Testis (tissue), 3 donors: ENCODE data around the gene HSPA1L. TPM values are rescaled to one million over a fixed set of nuclear protein-coding genes. Genes with fewer than 3 reads are reported as not detected.

ENCODE experiments used
- DNase-seq: peaks from one replicate; pipeline ENCODE4 v3.0.0-alpha.2; 2019
- H3K27ac ChIP-seq, 2 donors: fragments of 200-600 bp; sonication (generic); one replicate each; pipeline ENCODE4 v1.5.1; 2019
- H3K27me3 ChIP-seq: fragments of 200-600 bp; sonication (generic); one replicate; pipeline ENCODE4 v1.5.1; 2019
- H3K36me3 ChIP-seq: fragments of 200-600 bp; sonication (generic); one replicate; pipeline ENCODE4 v1.5.1; 2017; ENCODE audit warnings: low read depth; ENCODE audit errors: missing control alignments
- H3K4me1 ChIP-seq: fragments of 200-600 bp; sonication (generic); one replicate; pipeline ENCODE4 v1.5.1; 2019
- H3K4me3 ChIP-seq, 2 donors: fragments of 200-600 bp; sonication (generic); one replicate each; pipeline ENCODE4 v1.5.1; 2017 to 2019
- H3K9me3 ChIP-seq: fragments of 200-600 bp; sonication (generic); one replicate; pipeline ENCODE4 v1.5.1; 2017
- POLR2A ChIP-seq: fragments of 450-650 bp; IDR thresholded peaks from one replicate; pipeline ENCODE4 v1.6.1; 2017; ENCODE audit warnings: antibody characterized with exemption, mild to moderate bottlenecking, moderate library complexity
- WGBS, 2 donors: methylation state at CpG; one replicate each; pipeline ENCODE4 v1.1.5; 2018; 5-methylcytosine and 5-hydroxymethylcytosine counted together
- intact Hi-C: fragments of 100-400 bp; cut with DNase I; formaldehyde crosslinking; loops from one replicate; pipeline ENCODE4 v1.15.1; 2023; ENCODE audit warnings: low total_unique reads
- polyA plus RNA-seq: library from polyadenylated mRNA; stranded (reverse); fragments of 350-450 nt; fragmentation: Illumina TruSeq; extraction: RNeasy Lipid Tissue Mini Kit (QIAGEN cat#74804); gene quantifications from one replicate; pipeline ENCODE4 v1.2.3, GENCODE V29; 2014; ENCODE audit warnings: low read depth, low replicate concordance; ENCODE audit not compliant: insufficient read depth
- small RNA-seq, 2 donors: library from RNA; depleted of rRNA; stranded (forward); fragments of <200 nt; gene quantifications; one replicate each; pipeline ENCODE3, GENCODE V24; 2016
- total RNA-seq, 2 donors: library from RNA; depleted of rRNA; stranded (reverse); fragments of >200 nt; gene quantifications; one replicate each; pipeline ENCODE4 v1.2.3, GENCODE V29; 2016
- TF ChIP-seq, protein P1 (sequence below), 3 experiments: fragments of 450-650 bp in 2 of 3; fragments of 200-600 bp in 1 of 3; sonication (generic) in 1 of 3; IDR thresholded peaks; one replicate each; pipeline ENCODE4 v1.5.1; 2016 to 2019; ENCODE audit warnings: antibody characterized with exemption in 3 of 3, mild to moderate bottlenecking in 2 of 3, moderate library complexity in 1 of 3

Gene HSPA1L
- total and polyA plus RNA-seq, 3 donors from 2014 or later = 30.3 to 103 (median 87.9) TPM

DNA sequence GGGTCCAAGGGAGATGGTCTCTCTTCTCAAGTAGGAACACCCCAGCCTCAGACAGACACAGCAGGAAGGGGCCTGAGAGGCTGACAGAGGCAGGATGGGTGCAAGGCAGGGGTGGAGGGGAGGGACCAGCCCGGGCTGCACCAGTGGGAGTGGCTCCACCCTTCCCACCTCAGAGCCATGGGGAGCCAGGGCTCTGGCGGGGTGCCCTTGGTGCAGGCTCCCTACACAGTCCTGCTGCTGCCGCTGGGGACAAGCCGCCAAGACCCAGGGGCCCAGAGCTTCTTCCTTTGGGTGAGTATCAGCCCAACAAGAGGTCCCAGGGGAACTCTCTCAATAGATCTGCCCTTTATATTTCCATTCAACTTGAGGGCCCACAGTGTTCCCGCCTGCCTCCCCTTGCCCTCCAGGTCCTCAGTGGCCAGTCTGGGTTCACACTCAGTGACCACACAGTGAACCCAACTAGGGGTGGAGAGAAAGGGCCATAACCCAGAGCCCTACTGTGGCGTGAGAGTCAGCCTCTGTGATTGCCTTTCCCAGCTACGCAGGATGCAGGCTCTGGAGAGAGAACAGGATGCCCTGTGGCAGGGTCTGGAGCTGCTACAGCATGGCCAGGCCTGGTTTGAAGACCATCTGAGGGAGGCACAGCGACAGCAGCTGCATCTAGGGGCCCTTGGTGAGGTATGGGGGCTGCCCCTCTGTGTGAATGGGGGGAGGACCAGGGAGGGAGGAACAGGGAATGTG, 52.0 kb downstream of the HSPA1L start:
- H3K9me3 ChIP-seq = no peaks in the 10 kb centered on the region
- H3K27ac ChIP-seq = no peak overlapping the region
- TF ChIP-seq, protein P1, sequence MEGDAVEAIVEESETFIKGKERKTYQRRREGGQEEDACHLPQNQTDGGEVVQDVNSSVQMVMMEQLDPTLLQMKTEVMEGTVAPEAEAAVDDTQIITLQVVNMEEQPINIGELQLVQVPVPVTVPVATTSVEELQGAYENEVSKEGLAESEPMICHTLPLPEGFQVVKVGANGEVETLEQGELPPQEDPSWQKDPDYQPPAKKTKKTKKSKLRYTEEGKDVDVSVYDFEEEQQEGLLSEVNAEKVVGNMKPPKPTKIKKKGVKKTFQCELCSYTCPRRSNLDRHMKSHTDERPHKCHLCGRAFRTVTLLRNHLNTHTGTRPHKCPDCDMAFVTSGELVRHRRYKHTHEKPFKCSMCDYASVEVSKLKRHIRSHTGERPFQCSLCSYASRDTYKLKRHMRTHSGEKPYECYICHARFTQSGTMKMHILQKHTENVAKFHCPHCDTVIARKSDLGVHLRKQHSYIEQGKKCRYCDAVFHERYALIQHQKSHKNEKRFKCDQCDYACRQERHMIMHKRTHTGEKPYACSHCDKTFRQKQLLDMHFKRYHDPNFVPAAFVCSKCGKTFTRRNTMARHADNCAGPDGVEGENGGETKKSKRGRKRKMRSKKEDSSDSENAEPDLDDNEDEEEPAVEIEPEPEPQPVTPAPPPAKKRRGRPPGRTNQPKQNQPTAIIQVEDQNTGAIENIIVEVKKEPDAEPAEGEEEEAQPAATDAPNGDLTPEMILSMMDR (IDR thresholded peaks at IDR 0.05) = no peak
- TF ChIP-seq POLR2A = no peak
- no peaks in the 10 kb centered on the region for H3K36me3 ChIP-seq
- no peaks in the 10 kb centered on the region for H3K4me1 ChIP-seq
- 80 to 87% methylated on average over 8 of the region's 8 CpGs for WGBS, 2 donors
- DNase-seq = no peak
- no peaks in the 10 kb centered on the region for H3K27me3 ChIP-seq
- no peak overlapping the region for H3K4me3 ChIP-seq
- intact Hi-C loops = no loop called here

DNA sequence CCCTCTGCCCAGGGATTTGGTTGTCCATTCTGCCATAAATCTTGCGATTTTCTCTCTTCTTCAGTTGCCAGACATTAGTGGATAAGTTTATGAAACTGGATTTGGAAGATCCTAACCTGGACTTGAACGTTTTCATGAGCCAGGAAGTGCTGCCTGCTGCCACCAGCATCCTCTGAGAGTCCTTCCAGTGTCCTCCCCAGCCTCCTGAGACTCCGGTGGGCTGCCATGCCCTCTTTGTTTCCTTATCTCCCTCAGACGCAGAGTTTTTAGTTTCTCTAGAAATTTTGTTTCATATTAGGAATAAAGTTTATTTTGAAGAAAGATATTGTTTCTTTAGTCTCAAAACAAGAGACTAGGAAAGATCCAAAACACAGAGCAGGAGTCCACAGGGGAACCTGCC, 52.7 kb downstream of the HSPA1L start, which contains the start of gene SAPCD1:
Gene SAPCD1, plus strand, starts transcription at position 301 of the 400 bp plus-strand sequence. CDS start 399 bp downstream, outside the sequence.
- no peak within 1 kb of the TSS for H3K27ac ChIP-seq
- intact Hi-C loops = no loop called here
- WGBS, 2 donors = 69 to 70% methylated on average over 4 of the region's 4 CpGs

DNA sequence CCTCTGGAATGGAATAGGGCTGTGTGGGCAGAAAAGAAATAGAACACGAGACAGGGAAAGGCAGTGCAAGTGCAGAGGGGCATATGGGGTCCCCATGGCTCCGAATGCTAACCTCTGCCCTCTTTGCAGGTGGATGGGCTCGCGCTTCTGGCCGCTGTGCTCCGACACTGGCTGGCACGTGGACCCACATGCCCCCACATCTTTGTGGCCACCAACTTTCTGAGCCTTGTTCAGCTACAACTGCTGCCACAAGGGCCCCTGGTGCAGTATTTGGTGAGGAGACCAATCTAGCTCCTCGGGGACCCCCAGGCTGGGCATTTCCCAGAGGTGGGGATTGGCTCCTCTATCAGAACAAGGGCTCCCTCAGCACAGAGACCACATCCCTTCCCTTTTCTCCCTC, 53.7 kb downstream of the HSPA1L start:
- no peak for DNase-seq
- no peaks in the 10 kb centered on the region for H3K9me3 ChIP-seq
- intact Hi-C loops = no loop called here
- H3K4me3 ChIP-seq = no peak overlapping the region
- H3K27me3 ChIP-seq = no peaks in the 10 kb centered on the region
- no peaks in the 10 kb centered on the region for H3K36me3 ChIP-seq
- TF ChIP-seq, protein P1 (IDR thresholded peaks at IDR 0.05) = no peak
- no peak for TF ChIP-seq POLR2A
- H3K4me1 ChIP-seq = no peaks in the 10 kb centered on the region
- WGBS, 2 donors = 90 to 94% methylated on average over 8 of the region's 8 CpGs
- H3K27ac ChIP-seq = no peak overlapping the region

More for the DNA sequence above, 52.7 kb downstream of the HSPA1L start, which contains the start of gene SAPCD1:
- no peaks in the 10 kb centered on the region for H3K27me3 ChIP-seq
- no peak within 1 kb of the TSS for H3K4me3 ChIP-seq
- DNase-seq = no peak
- no peaks in the 10 kb centered on the region for H3K4me1 ChIP-seq
- no peak for TF ChIP-seq POLR2A
- TF ChIP-seq, protein P1 (IDR thresholded peaks at IDR 0.05) = no peak
- H3K36me3 ChIP-seq = no peaks in the 10 kb centered on the region
- no peaks in the 10 kb centered on the region for H3K9me3 ChIP-seq

DNA sequence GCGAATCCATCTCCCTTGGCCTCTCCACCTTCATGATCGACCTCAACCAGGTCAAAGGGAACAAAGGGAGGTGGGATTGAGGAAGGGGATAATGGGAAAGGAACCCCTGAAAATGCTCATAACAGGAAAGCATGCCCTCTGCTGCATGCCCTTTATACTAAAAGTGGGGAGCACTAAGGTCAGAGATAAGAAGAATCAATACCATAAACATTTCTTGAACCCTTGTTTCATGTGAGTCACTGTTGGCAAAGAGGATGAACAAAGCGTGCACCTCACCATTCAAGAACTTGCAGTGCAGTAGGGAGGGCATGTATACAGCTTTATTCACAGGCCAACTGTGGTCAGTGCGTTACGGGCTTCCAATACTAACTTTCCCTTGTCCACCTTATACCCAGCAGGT, 54.3 kb downstream of the HSPA1L start:
- intact Hi-C loops = no loop called here
- TF ChIP-seq, protein P1 (IDR thresholded peaks at IDR 0.05) = no peak
- TF ChIP-seq POLR2A = no peak

More for the DNA sequence above, 54.3 kb downstream of the HSPA1L start:
- Histone ChIP-seq H3K27ac (no peak overlapping the region), H3K36me3 (no peaks in the 10 kb centered on the region), H3K27me3 (no peaks in the 10 kb centered on the region), H3K9me3 (no peaks in the 10 kb centered on the region), H3K4me3 (no peak overlapping the region), H3K4me1 (no peaks in the 10 kb centered on the region)
- WGBS, 2 donors = 90 to 91% methylated on average over 5 of the region's 5 CpGs
- no peak for DNase-seq

Small RNAs within 50 kb of the gene (small RNA-seq; reads per million reads assigned to genes)
- gene MSH5-SAPCD1 = 0 reads per million in 2 donors
- 0 reads per million in 2 donors for gene RF00019
- gene SAPCD1 = 0 reads per million in 2 donors
- gene SNORD48 = 445 to 1,219 reads per million in 2 donors
- 0 reads per million in 2 donors for gene SNORD52

Other genes starting within 250 kb of the HSPA1L start
Only the 30 nearest of the 40 such genes appear.
- 100 to 1,000 TPM; 654 to 710 TPM for gene BAG6, start 162.6 kb downstream of the HSPA1L start, total RNA-seq
- gene BAG6, start 162.6 kb downstream of the HSPA1L start, polyA plus RNA-seq = 861 TPM
- 1 to 10 TPM; 7.5 to 9.8 TPM for gene APOM, start 159.4 kb downstream of the HSPA1L start, total RNA-seq
- gene APOM, start 159.4 kb downstream of the HSPA1L start, polyA plus RNA-seq = 27.9 TPM
- gene C6orf47, start 154.5 kb downstream of the HSPA1L start, total RNA-seq = 10 to 100 TPM; 13.9 to 17.8 TPM
- gene C6orf47, start 154.5 kb downstream of the HSPA1L start, polyA plus RNA-seq = 11.9 TPM
- gene GPANK1, start 150.3 kb downstream of the HSPA1L start, total RNA-seq = 10 to 100 TPM; 34.5 to 46.1 TPM
- gene GPANK1, start 150.3 kb downstream of the HSPA1L start, polyA plus RNA-seq = 81.3 TPM
- 100 to 1,000 TPM; 397 to 421 TPM for gene CSNK2B, start 149.2 kb downstream of the HSPA1L start, total RNA-seq
- gene CSNK2B, start 149.2 kb downstream of the HSPA1L start, polyA plus RNA-seq = 523 TPM
- 10 to 100 TPM; 14.0 to 15.9 TPM for gene LY6G5B, start 145.3 kb downstream of the HSPA1L start, total RNA-seq
- 16.3 TPM for gene LY6G5B, start 145.3 kb downstream of the HSPA1L start, polyA plus RNA-seq
- 10 to 100 TPM in 1 of 2 donors, 1 to 10 TPM in 1; 8.7 to 18.3 TPM for gene LY6G5C, start 134.2 kb downstream of the HSPA1L start, total RNA-seq
- gene LY6G5C, start 134.2 kb downstream of the HSPA1L start, polyA plus RNA-seq = 14.0 TPM
- gene ABHD16A, start 112.0 kb downstream of the HSPA1L start, total RNA-seq = 10 to 100 TPM; 77.0 to 85.9 TPM
- gene ABHD16A, start 112.0 kb downstream of the HSPA1L start, polyA plus RNA-seq = 108 TPM
- gene LY6G6F, start 108.4 kb downstream of the HSPA1L start, total RNA-seq = not detected
- gene LY6G6F, start 108.4 kb downstream of the HSPA1L start, polyA plus RNA-seq = 0.41 TPM
- not detected for gene LY6G6D, start 99.9 kb downstream of the HSPA1L start, total RNA-seq
- not detected for gene LY6G6D, start 99.9 kb downstream of the HSPA1L start, polyA plus RNA-seq
- under 1 TPM in 1 of 2 donors, not detected in 1; 0.39 TPM for gene LY6G6C, start 93.5 kb downstream of the HSPA1L start, total RNA-seq
- 1.4 TPM for gene LY6G6C, start 93.5 kb downstream of the HSPA1L start, polyA plus RNA-seq
- gene MPIG6B, start 91.9 kb downstream of the HSPA1L start, total RNA-seq = under 1 TPM; 0.74 to 0.94 TPM
- 1.3 TPM for gene MPIG6B, start 91.9 kb downstream of the HSPA1L start, polyA plus RNA-seq
- 10 to 100 TPM; 19.6 to 38.0 TPM for gene DDAH2, start 86.0 kb downstream of the HSPA1L start, total RNA-seq
- gene DDAH2, start 86.0 kb downstream of the HSPA1L start, polyA plus RNA-seq = 50.8 TPM
- gene CLIC1, start 78.8 kb downstream of the HSPA1L start, total RNA-seq = 10 to 100 TPM; 35.4 to 93.5 TPM
- 130 TPM for gene CLIC1, start 78.8 kb downstream of the HSPA1L start, polyA plus RNA-seq
- 100 to 1,000 TPM in 1 of 2 donors, 10 to 100 TPM in 1; 77.6 to 135 TPM for gene MSH5, start 75.3 kb downstream of the HSPA1L start, total RNA-seq
- gene MSH5, start 75.3 kb downstream of the HSPA1L start, polyA plus RNA-seq = 36.2 TPM
- gene SAPCD1, start 52.6 kb downstream of the HSPA1L start, total RNA-seq = 10 to 100 TPM; 10.4 to 11.6 TPM
- gene SAPCD1, start 52.6 kb downstream of the HSPA1L start, polyA plus RNA-seq = 5.9 TPM
- 1 to 10 TPM; 3.1 to 6.3 TPM for gene VWA7, start 38.0 kb downstream of the HSPA1L start, total RNA-seq
- 2.7 TPM for gene VWA7, start 38.0 kb downstream of the HSPA1L start, polyA plus RNA-seq
- gene VARS1, start 19.5 kb downstream of the HSPA1L start, total RNA-seq = 100 to 1,000 TPM in 1 of 2 donors, 10 to 100 TPM in 1; 94.8 to 131 TPM
- gene VARS1, start 19.5 kb downstream of the HSPA1L start, polyA plus RNA-seq = 156 TPM
- gene LSM2, start 8.3 kb downstream of the HSPA1L start, total RNA-seq = 10 to 100 TPM; 43.3 to 49.6 TPM
- 55.5 TPM for gene LSM2, start 8.3 kb downstream of the HSPA1L start, polyA plus RNA-seq
- 100 to 1,000 TPM; 113 to 151 TPM for gene HSPA1A, start 260 bp upstream of the HSPA1L start, total RNA-seq
- gene HSPA1A, start 260 bp upstream of the HSPA1L start, polyA plus RNA-seq = 90.4 TPM
- gene HSPA1B, start 12.5 kb upstream of the HSPA1L start, total RNA-seq = 100 to 1,000 TPM; 167 to 204 TPM
- gene HSPA1B, start 12.5 kb upstream of the HSPA1L start, polyA plus RNA-seq = 127 TPM
- 10 to 100 TPM; 31.7 to 65.9 TPM for gene NEU1, start 47.5 kb upstream of the HSPA1L start, total RNA-seq
- gene NEU1, start 47.5 kb upstream of the HSPA1L start, polyA plus RNA-seq = 27.4 TPM
- gene SLC44A4, start 63.7 kb upstream of the HSPA1L start, total RNA-seq = 1 to 10 TPM in 1 of 2 donors, under 1 TPM in 1; 0.87 to 1.2 TPM
- gene SLC44A4, start 63.7 kb upstream of the HSPA1L start, polyA plus RNA-seq = 6.3 TPM
- 100 to 1,000 TPM; 102 to 106 TPM for gene EHMT2, start 82.4 kb upstream of the HSPA1L start, total RNA-seq
- 82.2 TPM for gene EHMT2, start 82.4 kb upstream of the HSPA1L start, polyA plus RNA-seq
- 1 to 10 TPM; 5.3 to 5.6 TPM for gene ZBTB12, start 86.8 kb upstream of the HSPA1L start, total RNA-seq
- gene ZBTB12, start 86.8 kb upstream of the HSPA1L start, polyA plus RNA-seq = 6.3 TPM
- gene C2, start 112.4 kb upstream of the HSPA1L start, total RNA-seq = 1 to 10 TPM; 5.1 to 6.3 TPM
- gene C2, start 112.4 kb upstream of the HSPA1L start, polyA plus RNA-seq = 24.8 TPM
- gene CFB, start 130.8 kb upstream of the HSPA1L start, total RNA-seq = 1 to 10 TPM; 4.8 to 5.8 TPM
- gene CFB, start 130.8 kb upstream of the HSPA1L start, polyA plus RNA-seq = 38.6 TPM
- 100 to 1,000 TPM; 181 to 219 TPM for gene NELFE, start 143.7 kb upstream of the HSPA1L start, total RNA-seq
- 292 TPM for gene NELFE, start 143.7 kb upstream of the HSPA1L start, polyA plus RNA-seq
- 10 to 100 TPM; 59.2 to 73.0 TPM for gene SKIC2, start 143.9 kb upstream of the HSPA1L start, total RNA-seq
- gene SKIC2, start 143.9 kb upstream of the HSPA1L start, polyA plus RNA-seq = 39.6 TPM
- gene DXO, start 156.9 kb upstream of the HSPA1L start, total RNA-seq = 10 to 100 TPM; 43.7 to 59.1 TPM
- 96.6 TPM for gene DXO, start 156.9 kb upstream of the HSPA1L start, polyA plus RNA-seq